Esophagus muscularis mucosa (tissue), 3 donors: ENCODE results near the gene EVL.

Source experiments
- CTCF ChIP-seq, 3 experiments: fragments of 200-600 bp in 2 of 3; fragments of 450-650 bp in 1 of 3; sonication (generic) in 2 of 3; IDR thresholded peaks; one replicate each; pipeline ENCODE4 v1.5.1; 2017 to 2019; ENCODE audit warnings: antibody characterized with exemption in 3 of 3, mild to moderate bottlenecking in 2 of 3, moderate library complexity in 1 of 3
- POLR2A ChIP-seq: fragments of 450-650 bp; IDR thresholded peaks from one replicate; pipeline ENCODE4 v1.6.1; 2017; ENCODE audit warnings: antibody characterized with exemption, moderate library complexity, mild to moderate bottlenecking, low read depth

- TF ChIP-seq CTCF (IDR thresholded peaks at IDR 0.05) (no peak), POLR2A (no peak)
Observed at GRCh38 chr14:100173353-100173752, 108.1 kb downstream of the EVL start.
